Measurements from ENCODE around the gene MAGOH. TPM values are rescaled to one million over a fixed set of nuclear protein-coding genes. Genes with fewer than 3 reads are reported as not detected.

MAGOH gene
- total RNA-seq (2022) = 74.2 and 77.0 TPM in 2 replicates
- percentile 83 among the genes with signal in this experiment for Bru-seq, nascent RNA
- BruChase-seq, experiment 1, labeled RNA remaining after a 2-hour chase = percentile 78 among the genes with signal in this experiment
- BruChase-seq, experiment 2, labeled RNA remaining after a 6-hour chase = percentile 87 among the genes with signal in this experiment
- long read RNA-seq, transcript MAGOH-201 (4 exons, 500 nt) = minor isoform, 10 of 101 reads
- long read RNA-seq, transcript MAGOH-202 (5 exons, 756 nt) = major isoform, 64 of 101 reads
- long read RNA-seq, partial matches to known transcripts = 1 of 101 reads
- long read RNA-seq, other reads (novel, unspliced or antisense) = 25 of 101 reads

GRCh38 chr1:53238197-53239155 lies at the start of gene MAGOH:
MAGOH (minus strand) TSS chr1:53238518; CDS start chr1:53238448, 70 bp downstream.
- ChIA-PET POLR2A (interaction anchor here (0.5 to 0.6 kb wide), 2 partner anchors 14 to 19 kb away, joined by 3 read pairs; no protein-coding TSS in a partner anchor), CTCF (interaction anchor here (0.6 kb wide), 1 partner anchor 153 kb away, joined by 7 read pairs; no protein-coding TSS in a partner anchor)
- H3K9me3 ChIP-seq = no peaks in the 10 kb centered on the region
- Mint-ChIP-seq H3K4me3 (ENCODE audit: unreplicated experiment) (peak within 1 kb of the TSS; percentile 90), H3K9me3 (ENCODE audit: unreplicated experiment) (no peaks in the 10 kb centered on the region), H3K27me3 (ENCODE audit: insufficient read depth, unreplicated experiment) (peaks cover 5% of the 10 kb centered on the region), H3K27ac (ENCODE audit: unreplicated experiment) (peak within 1 kb of the TSS; percentile 99), H3K36me3 (ENCODE audit: insufficient read depth, unreplicated experiment) (peaks cover 35% of the 10 kb centered on the region), H3K4me1 (ENCODE audit: low read depth, unreplicated experiment) (peaks cover 16% of the 10 kb centered on the region)
- peak within 1 kb of the TSS; percentile 63 for H3K4me3 ChIP-seq (ENCODE audit: low read depth, low read length)
- peak; percentile 95 for DNase-seq
- H3K4me1 ChIP-seq = 0 out of 2 replicates have a peak, but pooled peaks cover 6% of the 10 kb centered on the region
- no peak for TF ChIP-seq CTCF (IDR thresholded peaks at IDR 0.05; ENCODE audit: insufficient read depth in 1 of 2, low read depth in 1 of 2, low read length in 1 of 2, severe bottlenecking in 1 of 2, unreplicated experiment in 1 of 2)
- H3K36me3 ChIP-seq (ENCODE audit: control insufficient read depth, insufficient read depth, low read length) = no peaks in the 10 kb centered on the region
- BruUV-seq (replicated peaks) = TSS peak; percentile 93
- no peaks in the 10 kb centered on the region for H3K27me3 ChIP-seq (replicated peaks; ENCODE audit: control insufficient read depth, insufficient read depth, low read length)
- intact Hi-C loops (cut with micrococcal nuclease; ENCODE audit: unreplicated experiment) = loop anchor here (1.0 kb wide), 1 partner anchor 42 kb away; the partner anchor contains the start of gene CPT2

DNA sequence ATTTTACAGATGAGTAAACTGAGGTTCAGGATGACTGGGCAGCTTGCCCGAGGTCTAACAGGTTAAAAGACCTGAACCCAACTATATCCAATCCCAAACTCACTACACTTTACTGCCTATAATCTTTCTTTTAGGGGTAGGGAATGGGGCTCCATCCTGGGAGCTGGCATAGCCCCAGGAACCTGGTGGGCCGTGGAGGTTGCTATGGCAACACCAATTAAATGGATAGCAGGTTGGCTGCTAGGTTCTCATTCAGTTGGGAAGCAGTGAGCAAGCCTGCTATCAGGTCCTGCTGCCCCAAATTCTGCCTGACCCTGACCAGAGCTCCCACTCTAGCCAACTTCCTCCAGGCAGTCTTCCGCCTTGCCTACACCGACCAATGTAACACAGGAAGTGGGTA lies 48.6 kb upstream of the MAGOH start:
- no peak overlapping the region for H3K4me3 Mint-ChIP-seq (ENCODE audit: unreplicated experiment)
- H3K27me3 Mint-ChIP-seq (ENCODE audit: insufficient read depth, unreplicated experiment) = no peaks in the 10 kb centered on the region
- Histone ChIP-seq H3K27me3 (replicated peaks; ENCODE audit: control insufficient read depth, insufficient read depth, low read length) (no peaks in the 10 kb centered on the region), H3K9me3 (no peaks in the 10 kb centered on the region), H3K4me1 (no peaks in the 10 kb centered on the region), H3K36me3 (ENCODE audit: control insufficient read depth, insufficient read depth, low read length) (no peaks in the 10 kb centered on the region), H3K4me3 (ENCODE audit: low read depth, low read length) (no peak overlapping the region)
- BruUV-seq (replicated peaks) = no TSS peak
- H3K27ac Mint-ChIP-seq (ENCODE audit: unreplicated experiment) = no peak overlapping the region
- H3K4me1 Mint-ChIP-seq (ENCODE audit: low read depth, unreplicated experiment) = no peaks in the 10 kb centered on the region
- ChIA-PET POLR2A (no interaction called here), CTCF (interaction anchor here (0.6 kb wide), 1 partner anchor 37 kb away, joined by 4 read pairs; no protein-coding TSS in a partner anchor)
- TF ChIP-seq CTCF (IDR thresholded peaks at IDR 0.05; ENCODE audit: insufficient read depth in 1 of 2, low read depth in 1 of 2, low read length in 1 of 2, severe bottlenecking in 1 of 2, unreplicated experiment in 1 of 2) = no peak
- intact Hi-C loops (cut with micrococcal nuclease; ENCODE audit: unreplicated experiment) = no loop called here
- peaks cover 6% of the 10 kb centered on the region for H3K36me3 Mint-ChIP-seq (ENCODE audit: insufficient read depth, unreplicated experiment)
- no peak for DNase-seq
- no peaks in the 10 kb centered on the region for H3K9me3 Mint-ChIP-seq (ENCODE audit: unreplicated experiment)
